GM20000 (cell line): ENCODE data around the gene MRPL21.

ENCODE experiments used
- DNase-seq: peaks from one replicate; pipeline ENCODE4 v3.0.0; 2012; ENCODE audit warnings: low spot score
- TF ChIP-seq, protein P1 (sequence below): IDR thresholded peaks from 2 replicates; pipeline ENCODE4 v1.5.1; 2012; ENCODE audit warnings: mild to moderate bottlenecking, control low read depth; ENCODE audit errors: extremely low read depth, missing control alignments

MRPL21 gene

DNA sequence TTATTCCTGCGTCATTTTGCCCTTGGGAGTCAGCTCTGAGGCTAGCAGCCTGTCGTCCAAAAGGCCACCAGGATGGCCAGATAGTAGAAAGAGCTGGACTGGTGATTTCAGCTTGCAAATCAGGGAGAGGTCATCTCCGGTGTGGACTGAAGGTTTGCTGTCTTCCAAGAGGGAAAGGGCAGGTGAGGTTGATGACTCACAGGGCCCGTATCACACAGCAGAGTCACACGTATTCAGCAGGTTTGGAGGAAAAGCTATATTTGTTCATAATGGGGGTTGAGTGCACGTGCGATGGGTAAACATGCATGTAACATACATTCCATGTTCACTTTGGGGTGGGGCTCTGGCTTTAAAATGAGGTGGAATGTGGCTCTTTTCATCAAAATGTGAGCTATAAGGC, 25.6 kb downstream of the MRPL21 start:
- TF ChIP-seq, protein P1, sequence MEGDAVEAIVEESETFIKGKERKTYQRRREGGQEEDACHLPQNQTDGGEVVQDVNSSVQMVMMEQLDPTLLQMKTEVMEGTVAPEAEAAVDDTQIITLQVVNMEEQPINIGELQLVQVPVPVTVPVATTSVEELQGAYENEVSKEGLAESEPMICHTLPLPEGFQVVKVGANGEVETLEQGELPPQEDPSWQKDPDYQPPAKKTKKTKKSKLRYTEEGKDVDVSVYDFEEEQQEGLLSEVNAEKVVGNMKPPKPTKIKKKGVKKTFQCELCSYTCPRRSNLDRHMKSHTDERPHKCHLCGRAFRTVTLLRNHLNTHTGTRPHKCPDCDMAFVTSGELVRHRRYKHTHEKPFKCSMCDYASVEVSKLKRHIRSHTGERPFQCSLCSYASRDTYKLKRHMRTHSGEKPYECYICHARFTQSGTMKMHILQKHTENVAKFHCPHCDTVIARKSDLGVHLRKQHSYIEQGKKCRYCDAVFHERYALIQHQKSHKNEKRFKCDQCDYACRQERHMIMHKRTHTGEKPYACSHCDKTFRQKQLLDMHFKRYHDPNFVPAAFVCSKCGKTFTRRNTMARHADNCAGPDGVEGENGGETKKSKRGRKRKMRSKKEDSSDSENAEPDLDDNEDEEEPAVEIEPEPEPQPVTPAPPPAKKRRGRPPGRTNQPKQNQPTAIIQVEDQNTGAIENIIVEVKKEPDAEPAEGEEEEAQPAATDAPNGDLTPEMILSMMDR = no peak

DNA sequence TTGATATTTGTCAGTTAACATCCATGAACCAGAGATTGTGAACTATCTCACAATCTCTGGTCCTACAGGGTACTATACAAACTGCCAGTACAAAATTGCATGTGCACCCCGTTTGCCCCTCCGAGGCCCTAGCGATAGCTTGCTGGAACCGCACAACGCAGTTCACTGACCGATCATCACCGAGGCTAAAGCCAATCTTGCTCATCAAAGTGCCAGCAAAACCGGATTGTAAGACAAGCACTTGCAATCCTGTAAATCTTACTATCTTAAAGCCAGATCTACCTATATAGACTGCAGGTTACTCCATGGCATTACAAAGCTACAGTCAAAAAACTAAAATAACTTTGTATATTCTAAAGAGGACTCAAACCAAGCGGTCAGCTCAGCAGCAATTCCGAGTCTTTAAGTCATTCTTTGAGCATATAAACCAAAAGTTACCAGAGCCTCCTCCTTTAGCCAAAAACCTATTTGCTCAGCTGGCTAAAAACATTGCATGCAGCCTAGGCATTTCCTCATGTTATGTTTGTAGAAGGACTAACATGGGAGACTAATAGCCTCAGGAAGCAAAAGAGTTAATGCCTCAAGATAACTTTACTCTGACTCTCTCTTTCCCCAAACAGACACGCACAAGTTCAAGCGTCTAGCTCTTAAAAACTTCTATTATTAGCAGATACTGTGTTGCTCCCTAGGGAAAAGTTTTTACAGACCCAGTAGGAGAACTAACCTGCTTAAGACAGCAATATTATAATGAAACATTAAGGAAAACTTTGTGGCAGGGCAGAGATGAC, 31.2 kb downstream of the MRPL21 start:
- DNase-seq = no peak

More for the DNA sequence above, 25.6 kb downstream of the MRPL21 start:
- no peak for DNase-seq

DNA sequence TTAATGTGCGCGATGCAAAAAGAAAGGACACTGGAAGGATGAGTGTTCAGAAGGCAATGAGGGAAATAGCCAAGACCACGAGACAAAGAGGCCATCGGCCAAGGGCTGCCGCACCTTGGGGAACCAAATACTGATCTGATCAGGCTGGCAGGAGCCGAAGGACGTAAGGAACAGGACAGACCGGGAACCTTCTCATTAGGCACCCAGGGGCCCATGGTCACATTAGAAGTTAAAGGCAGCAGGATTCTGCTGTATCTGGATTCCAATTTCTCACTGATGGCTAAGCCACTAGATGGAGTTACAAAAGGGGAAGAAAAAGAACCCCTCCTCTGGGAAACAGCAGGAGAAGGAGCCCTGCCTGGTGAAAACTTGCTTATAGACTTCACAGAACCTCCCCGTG, 33.2 kb downstream of the MRPL21 start:
- DNase-seq = no peak
- TF ChIP-seq, protein P1 = no peak

More for the DNA sequence above, 31.2 kb downstream of the MRPL21 start:
- TF ChIP-seq, protein P1 = no peak

DNA sequence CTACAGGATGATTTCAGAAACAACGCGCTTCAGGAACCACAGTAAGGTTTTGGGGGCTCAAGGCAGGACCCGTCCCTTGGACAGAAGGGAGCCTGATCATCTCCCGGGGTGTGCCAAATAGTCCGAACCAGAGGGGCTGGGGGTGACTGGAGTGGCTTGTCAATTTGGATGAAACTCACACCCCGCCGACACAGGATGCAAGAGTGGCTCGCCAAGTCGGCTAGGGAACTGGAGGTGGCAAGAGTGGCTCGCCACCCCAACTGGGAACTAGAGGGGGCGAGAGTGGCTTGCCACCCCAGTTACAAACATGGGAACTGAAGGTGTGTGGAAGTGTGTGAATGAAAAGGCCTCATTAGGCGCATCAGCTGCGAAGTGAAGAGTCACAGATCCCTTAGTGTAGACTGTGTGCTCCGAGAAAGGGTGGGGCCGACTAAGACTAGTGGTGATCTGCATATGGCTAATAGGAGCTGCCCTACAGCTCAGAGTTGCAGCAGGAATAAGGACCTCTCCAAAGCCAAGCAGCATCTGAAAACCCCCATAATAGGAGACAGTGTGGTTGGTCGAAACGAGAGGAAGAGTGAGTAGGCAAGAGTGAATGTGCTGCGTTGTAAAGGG, 35.3 kb downstream of the MRPL21 start:
- TF ChIP-seq, protein P1 = no peak
- DNase-seq = no peak

DNA sequence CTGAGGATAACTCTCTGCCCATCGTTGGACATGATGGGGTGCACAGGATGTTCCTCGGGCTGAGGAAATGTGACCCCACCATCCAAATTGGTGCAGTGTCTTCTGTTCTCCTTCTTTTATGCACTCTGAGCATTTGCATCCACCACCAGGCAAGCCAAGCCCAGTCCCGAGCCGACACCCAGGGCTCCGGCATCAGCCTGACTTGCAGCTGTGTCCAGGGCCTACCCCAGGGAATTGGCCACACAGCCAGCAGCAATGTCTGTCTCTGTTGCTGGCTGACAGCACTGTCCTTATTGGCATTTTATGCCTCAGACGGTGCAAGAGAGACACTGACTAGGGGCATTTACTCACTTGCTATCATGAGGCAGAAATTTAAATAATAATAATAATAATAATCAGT, 36.6 kb downstream of the MRPL21 start:
- no peak for DNase-seq
- TF ChIP-seq, protein P1 = no peak

DNA sequence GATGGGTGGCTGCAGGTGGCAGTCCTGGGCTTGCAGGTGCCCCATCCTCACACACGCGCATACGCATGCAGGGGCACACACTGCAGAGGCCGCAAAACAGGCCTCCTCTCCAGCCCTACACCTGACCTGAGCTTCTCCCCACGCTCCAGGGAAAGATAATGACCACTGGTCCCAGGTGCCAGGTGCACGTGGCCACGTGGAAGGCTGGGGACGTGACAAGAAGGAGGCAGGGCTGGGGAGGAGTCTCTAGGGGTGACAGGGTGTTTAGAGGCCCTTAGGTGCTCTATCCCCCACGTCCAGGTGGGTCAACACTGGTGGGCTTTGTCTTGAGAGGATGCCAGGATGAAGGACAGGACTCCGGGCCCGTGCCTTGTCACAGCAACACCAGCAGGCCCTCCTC, 38.4 kb downstream of the MRPL21 start:
- DNase-seq = no peak
- TF ChIP-seq, protein P1 = no peak

DNA sequence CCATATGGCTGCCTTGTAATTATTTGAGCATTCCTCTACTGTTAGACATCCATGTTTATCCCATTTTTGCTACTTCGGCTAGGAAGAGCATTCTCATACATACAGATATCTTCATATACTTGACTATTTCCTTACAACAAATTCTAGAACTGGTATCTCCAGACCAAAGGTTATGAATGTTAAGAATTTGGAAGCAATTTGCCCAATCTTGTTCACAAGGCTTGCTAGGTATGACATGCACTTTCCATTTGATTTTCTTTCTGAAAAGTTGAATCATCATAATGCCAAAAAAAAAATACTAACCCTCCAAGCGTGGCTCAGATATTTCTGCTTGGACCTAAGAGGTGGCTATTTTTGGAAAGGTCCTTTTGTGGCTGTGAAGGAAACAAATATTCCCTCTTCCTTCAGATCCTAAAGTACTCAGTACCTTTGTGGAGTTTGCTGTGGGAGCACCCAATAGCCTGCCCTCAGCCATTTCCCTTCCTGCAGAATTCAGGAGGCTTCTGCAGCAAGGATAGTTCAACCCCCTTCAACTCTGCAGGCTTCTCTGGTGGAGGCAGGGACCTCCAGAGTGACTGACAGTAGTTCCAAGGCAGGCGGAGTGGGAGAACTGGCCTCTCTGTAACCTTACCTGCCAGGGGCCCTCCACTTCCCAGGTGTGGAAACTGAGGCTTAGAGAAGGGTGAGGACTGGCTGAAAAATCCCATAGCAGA, 39.9 kb downstream of the MRPL21 start:
- TF ChIP-seq, protein P1 = no peak
- DNase-seq = no peak
